OCI-LY1 (cell line): ENCODE measurements around the gene VAPB.

Experiments
- CTCF ChIP-seq: fragments of 200-600 bp; sonication (generic), shearing (Covaris generic); IDR thresholded peaks from 2 replicates; pipeline ENCODE4 v1.5.1; 2017; ENCODE audit warnings: mild to moderate bottlenecking, antibody characterized with exemption, low read length, moderate library complexity, mixed read lengths
- EZH2 ChIP-seq: fragments of 200-600 bp; sonication (generic), shearing (Covaris generic); IDR thresholded peaks from 2 replicates; pipeline ENCODE4 v1.8.0; 2017; ENCODE audit warnings: borderline replicate concordance, mixed run types, mild to moderate bottlenecking, antibody characterized with exemption, low read length, moderate library complexity, mixed read lengths

GRCh38 chr20:58377017-58377416 is 12.0 kb upstream of the VAPB start:
- TF ChIP-seq CTCF (no peak), EZH2 (no peak)
